GM21825 (cell line): ENCODE results near the gene RUFY3.
A peak's percentile ranks its signal among the peaks of the same experiment; 100 is the strongest.
"Not testable (repeated sequence)": the region's sequence is repeated elsewhere in the genome, so short reads cannot be mapped to it uniquely, and the experiment has no call there.

Source experiments
- ATAC-seq: cut with Tn5 transposase; IDR thresholded peaks from one replicate; pipeline ENCODE4 v1.9.1; 2021; ENCODE audit warnings: mild to moderate bottlenecking, moderate library complexity; ENCODE audit not compliant: unreplicated experiment

Gene RUFY3

DNA sequence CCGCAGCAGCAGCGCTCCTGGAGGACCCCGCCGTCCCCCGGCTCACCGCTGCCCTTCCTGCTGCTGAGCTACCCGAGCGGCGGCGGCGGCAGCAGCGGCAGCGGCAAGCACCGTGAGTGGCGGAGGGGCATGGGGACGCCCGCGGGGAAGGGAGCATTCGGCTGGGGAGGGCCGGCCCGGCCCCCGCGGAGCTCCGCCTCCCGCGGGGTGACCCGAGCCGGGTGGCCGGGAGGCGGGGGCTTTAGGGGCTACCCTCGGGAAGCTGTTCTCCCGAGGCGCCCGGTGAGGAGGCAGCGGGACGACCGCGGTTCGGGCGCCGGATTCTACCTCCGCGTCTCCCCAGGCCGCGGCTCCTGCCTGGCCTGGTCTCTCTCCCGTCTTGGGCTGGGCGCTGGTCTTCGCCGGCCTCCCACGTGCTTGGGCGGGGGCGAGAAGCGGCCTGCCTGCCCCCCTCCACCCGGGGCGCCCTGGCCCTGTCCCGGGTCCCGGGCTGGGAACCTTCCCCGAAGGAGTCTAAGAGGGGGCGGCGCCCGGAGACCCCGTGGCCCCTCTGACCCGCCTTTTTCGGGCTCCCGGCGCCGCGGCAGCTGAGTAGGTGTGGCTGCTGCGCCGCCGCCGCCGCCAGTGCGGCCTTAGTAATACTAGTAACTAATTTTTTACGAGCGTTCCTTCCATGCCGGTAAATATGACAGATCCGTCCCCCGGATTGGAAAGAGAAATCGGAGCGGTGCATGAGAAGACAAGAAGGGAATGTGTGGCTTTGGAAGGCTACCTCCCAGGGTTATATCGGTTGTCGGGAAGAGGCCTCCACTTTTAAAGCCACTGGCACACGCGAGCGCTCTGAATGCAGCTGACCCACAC lies 16.4 kb upstream of the RUFY3 start:
- ATAC-seq = peak; percentile 54

GRCh38 chr4:70706044-70706461 lies 15.7 kb upstream of the RUFY3 start:
- ATAC-seq = no peak

- no peak for ATAC-seq
Measured at GRCh38 chr4:70706516-70706915, 15.2 kb upstream of the RUFY3 start.

GRCh38 chr4:70709611-70710205 lies 12.1 kb upstream of the RUFY3 start:
- no peak for ATAC-seq

DNA sequence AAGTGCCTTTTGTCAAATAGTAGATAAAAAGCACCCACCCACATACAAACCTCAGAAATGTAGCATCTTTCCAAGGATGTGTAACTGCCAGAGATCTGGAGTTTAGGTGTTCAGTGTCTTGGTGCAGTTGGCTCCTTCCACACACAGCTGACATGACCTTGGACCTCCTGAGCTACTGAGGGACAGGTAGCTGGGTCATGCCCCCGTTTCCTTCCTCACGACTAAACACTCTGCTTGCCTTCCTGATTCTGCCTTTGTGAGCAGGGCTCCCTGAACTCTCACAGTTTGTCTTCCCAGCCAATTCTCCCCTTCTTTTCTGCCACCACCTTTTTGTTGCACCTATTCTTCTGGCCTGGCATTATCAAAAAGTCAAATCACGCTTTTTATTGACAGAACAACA lies 10.2 kb upstream of the RUFY3 start:
- no peak for ATAC-seq

DNA sequence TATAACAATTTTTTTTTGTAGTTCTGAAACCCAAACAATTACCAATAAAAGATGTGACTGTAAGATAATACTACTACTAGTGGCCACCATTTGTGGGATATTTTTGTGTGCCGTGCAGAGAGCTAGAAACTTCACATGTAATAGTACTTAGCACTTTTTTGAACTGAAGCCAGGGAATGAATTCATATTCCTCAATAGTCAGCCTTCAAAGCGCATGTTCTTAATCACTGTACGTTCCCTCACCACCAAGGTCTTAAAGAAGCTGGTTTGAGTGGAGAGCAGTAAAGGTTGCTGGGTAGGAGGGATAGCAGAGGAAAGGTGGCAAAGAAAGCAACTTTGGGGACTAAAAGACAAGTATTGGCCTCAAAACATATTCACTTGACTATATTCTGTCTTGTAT lies 9.6 kb upstream of the RUFY3 start:
- no peak for ATAC-seq

DNA sequence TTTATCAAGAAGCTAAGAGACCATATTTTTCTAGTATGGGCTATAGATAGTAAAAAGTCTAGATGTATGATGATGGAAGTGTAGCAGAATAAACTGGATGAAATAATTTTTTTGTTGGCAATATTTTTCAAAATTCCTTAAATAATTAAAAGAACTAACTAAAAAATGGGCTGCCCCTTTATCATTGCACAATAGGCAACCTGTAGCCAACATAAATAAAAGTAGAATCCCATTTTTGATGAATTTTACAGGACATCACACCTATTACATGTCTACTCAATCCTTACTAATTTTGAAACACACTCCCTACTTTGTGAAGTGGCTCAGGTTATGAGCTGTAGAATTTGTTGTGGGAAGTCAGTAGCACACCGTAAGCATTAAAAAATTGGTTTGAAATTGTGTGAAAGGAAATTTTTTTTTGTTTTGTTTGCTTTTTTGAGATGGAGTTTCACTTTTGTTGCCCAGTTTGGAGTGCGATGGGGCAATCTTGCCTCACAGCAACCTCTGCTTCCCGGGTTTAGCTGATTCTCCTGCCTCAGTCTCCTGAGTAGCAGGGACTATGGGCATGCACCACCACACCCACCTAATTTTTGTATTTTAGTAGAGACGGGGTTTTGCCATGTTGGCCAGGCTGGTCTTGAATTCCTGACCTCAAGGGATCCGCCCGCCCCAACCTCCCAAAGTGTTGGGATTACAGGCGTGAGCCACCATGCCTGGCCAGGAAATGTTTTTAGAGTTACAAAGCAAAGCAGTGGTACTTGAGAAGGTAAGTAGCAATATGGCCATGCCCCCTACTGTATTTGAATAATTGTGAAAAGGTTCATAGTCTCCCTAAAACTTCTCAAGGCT lies 8.9 kb upstream of the RUFY3 start:
- no peak for ATAC-seq

DNA sequence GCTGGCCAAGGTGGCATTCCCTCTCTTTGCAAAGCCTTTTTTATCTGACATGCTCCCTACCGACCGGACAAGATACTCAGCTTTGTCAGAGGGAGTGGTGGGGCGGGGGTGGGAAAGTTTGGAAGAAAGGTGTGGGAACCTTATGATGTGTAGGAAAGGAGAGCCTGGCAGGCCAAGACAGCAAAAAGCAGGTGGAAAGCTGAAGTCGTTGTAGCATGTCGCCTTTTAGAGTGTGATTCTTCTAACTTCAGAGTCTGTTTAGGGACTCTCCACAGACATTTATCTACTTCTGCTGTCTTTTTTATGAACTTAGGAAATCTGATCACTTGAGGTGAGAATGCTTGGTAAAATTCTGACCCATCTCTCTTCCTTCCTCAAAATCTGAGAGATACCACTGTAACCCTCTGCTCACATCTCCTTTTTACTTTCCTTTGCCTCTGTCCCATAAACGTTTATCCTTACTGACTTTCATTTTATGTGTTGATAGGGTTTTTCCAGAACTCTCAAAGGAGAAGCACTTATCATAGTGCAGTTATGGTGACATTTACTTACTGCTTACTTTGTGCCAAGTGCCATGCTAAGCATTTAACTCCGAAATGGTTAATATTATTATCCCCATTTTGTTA lies 8.2 kb upstream of the RUFY3 start:
- ATAC-seq = peak; percentile 40

GRCh38 chr4:70714079-70714887 lies 7.5 kb upstream of the RUFY3 start:
- peak; percentile 41 for ATAC-seq

GRCh38 chr4:70715097-70715496 lies 6.7 kb upstream of the RUFY3 start:
- peak; percentile 19 for ATAC-seq

- ATAC-seq = no peak
Measured at GRCh38 chr4:70718811-70719604, 2.8 kb upstream of the RUFY3 start.

DNA sequence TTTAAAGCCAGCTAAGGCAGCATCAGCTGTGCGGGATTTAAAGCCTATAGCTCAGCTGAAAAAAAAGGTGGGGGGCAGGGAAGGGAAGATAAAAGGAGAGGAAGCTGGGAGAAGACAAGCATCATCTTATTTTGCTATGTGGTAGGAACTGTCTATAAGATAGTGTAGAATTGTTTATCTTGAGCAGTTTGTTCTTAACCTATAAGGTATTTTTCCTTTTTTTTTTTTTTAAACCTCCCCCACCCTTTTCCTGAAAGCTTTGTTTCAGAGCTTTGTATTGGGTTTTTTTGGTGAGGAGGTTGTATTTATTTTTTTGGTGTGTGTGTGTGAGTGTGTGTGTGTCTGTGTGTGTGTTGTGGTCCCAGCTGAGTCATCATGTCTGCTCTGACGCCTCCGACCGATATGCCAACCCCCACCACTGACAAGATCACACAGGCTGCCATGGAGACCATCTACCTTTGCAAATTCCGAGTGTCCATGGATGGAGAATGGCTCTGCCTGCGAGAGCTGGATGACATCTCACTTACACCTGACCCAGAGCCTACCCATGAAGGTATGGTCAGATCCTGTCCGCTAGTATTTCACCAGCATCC lies 531 bp downstream of the RUFY3 start:
- no peak for ATAC-seq

- ATAC-seq = no peak
Measured at GRCh38 chr4:70724463-70724862, 2.7 kb downstream of the RUFY3 start.

DNA sequence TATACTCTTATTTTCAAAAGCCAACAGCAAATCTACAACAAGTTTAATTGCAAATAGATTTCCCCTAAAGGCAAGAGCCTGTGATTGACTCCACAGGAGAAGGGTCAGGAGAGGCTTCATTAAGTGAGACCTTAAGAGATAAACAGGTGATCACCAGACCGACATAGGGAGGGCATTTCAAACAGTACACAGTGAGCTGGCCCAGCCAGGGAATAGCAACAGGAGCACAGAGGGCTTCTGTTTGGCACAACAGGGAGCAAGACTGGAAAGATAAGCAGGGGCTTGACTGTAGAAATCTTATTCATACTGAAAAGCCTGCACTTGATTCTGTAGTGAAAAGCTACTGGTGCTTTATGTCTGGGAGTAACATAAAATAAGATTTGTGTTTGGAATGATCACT lies 3.9 kb downstream of the RUFY3 start:
- no peak for ATAC-seq

DNA sequence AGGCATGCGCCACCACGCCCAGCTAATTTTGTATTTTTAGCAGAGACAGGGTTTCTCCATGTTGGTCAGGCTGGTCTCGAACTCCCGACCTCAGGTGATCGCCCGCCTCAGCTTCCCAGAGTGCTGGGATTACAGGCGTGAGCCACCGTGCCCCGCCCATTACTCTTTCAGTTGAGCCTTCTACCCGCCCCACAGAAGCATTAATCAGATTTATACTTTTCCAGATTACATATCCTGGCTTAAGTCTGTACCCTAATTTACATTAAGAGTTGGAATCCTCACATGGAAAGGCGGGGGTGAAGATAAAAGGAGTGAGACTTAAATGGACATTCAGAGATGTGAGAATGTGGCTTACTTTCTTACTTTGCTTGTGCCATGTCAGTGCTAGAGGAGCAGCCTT lies 4.8 kb downstream of the RUFY3 start:
- not testable (repeated sequence) for ATAC-seq

- ATAC-seq = no peak
Measured at GRCh38 chr4:70728091-70728490, 6.3 kb downstream of the RUFY3 start.

DNA sequence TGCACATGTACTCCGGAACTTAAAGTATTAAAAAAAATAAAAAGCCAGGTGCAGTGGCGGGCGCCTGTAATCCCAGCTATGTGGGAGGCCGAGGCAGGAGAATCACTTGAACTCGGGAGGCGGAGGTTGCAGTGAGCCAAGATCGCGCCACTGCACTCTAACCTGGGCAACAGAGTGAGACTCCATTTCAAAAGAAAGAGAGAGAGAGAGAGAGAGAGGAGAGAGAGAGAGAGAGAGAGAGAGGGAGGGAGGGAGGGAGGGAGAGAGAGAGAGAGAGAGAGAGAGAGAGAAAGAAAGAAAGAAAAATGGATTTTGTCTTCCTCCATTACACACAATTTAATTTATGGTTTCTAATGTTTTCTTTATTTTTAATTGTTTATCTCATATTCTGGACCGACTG lies 11.1 kb downstream of the RUFY3 start:
- ATAC-seq = not testable (repeated sequence)

GRCh38 chr4:70734168-70734954 lies 12.6 kb downstream of the RUFY3 start:
- peak; percentile 89 for ATAC-seq
